Ascending aorta (tissue), 2 donors: ENCODE results near the gene ZBTB20. TPM values are rescaled to one million over a fixed set of nuclear protein-coding genes. Genes with fewer than 3 reads are reported as not detected.
A peak's percentile ranks its signal among the peaks of the same experiment; 100 is the strongest.

ENCODE experiments used
- DNase-seq, 2 donors: peaks; one replicate each; pipeline ENCODE4 v3.0.0-alpha.2; 2019; ENCODE audit warnings: low spot score in 2 of 2
- H3K27ac ChIP-seq, 2 donors: fragments of 200-600 bp; sonication (generic); one replicate each; pipeline ENCODE4 v1.5.1; 2016 to 2017; ENCODE audit warnings: mild to moderate bottlenecking in 1 of 2
- H3K27me3 ChIP-seq: fragments of 200-600 bp; sonication (generic); one replicate; pipeline ENCODE4 v1.5.1; 2017
- H3K36me3 ChIP-seq, 2 donors: fragments of 200-600 bp; sonication (generic); one replicate each; pipeline ENCODE4 v1.5.1; 2016
- H3K4me1 ChIP-seq, 2 donors: fragments of 200-600 bp; sonication (generic); one replicate each; pipeline ENCODE4 v1.5.1; 2016 to 2017; ENCODE audit warnings: mild to moderate bottlenecking in 1 of 2
- H3K4me3 ChIP-seq, 2 donors: fragments of 200-600 bp; sonication (generic); one replicate each; pipeline ENCODE4 v1.5.1; 2016 to 2017; ENCODE audit warnings: mild to moderate bottlenecking in 1 of 2
- H3K9me3 ChIP-seq, 2 donors: fragments of 200-600 bp; sonication (generic); one replicate each; pipeline ENCODE4 v1.5.1; 2016
- intact Hi-C: fragments of 100-400 bp; cut with DNase I; formaldehyde crosslinking; loops from one replicate; pipeline ENCODE4 v1.15.1; 2023
- total RNA-seq: library from RNA; depleted of rRNA; stranded (reverse); fragments of >200 nt; gene quantifications from one replicate; pipeline ENCODE4 v1.1.0, GENCODE V29; 2016
- TF ChIP-seq, protein P1 (sequence below), 3 experiments: fragments of 200-600 bp in 2 of 3; fragments of 450-650 bp in 1 of 3; sonication (generic) in 2 of 3; IDR thresholded peaks; one replicate each; pipeline ENCODE4 v1.5.1; 2016 to 2019; ENCODE audit warnings: antibody characterized with exemption in 3 of 3, mild to moderate bottlenecking in 1 of 3, moderate library complexity in 1 of 3

Gene ZBTB20
- total RNA-seq, 1 donor from 2014 or later, result 60.3 TPM

DNA sequence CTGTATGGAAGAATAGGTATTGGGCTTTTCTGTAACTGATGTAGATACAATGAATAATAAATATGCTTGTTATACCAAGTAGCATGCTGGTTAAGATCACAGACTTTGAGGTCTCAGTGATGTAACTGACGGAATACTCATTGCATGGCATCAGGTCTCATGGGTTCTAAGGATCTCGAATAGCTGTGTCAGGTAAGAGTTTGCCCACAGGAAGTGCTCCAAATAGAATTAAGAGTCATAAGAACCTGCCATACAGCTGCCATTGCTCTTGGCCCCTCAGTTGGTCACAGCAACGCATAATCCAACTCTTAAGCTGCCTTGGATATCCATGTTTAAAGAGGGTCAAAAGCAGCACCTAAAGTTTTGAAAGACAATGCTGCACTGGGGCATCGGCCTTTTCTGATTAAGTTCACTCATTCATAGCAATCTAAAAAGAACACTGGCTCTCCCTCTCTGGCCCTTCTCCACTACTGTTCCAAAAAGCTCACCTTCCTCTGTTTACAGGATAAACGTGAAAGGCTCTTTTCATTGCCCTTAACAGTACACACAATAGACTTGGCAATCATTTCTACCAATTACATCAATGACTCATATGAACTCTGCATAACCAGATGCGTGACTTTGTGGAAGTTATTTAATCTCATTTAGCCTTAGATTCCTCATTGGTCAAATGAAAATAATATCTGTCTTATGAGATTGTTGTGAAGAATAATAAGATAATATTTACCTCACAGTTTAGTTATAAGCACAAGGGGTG, 74.6 kb downstream of the ZBTB20 start:
- intact Hi-C loops, result no loop called here
- no peak for DNase-seq
- TF ChIP-seq, protein P1, sequence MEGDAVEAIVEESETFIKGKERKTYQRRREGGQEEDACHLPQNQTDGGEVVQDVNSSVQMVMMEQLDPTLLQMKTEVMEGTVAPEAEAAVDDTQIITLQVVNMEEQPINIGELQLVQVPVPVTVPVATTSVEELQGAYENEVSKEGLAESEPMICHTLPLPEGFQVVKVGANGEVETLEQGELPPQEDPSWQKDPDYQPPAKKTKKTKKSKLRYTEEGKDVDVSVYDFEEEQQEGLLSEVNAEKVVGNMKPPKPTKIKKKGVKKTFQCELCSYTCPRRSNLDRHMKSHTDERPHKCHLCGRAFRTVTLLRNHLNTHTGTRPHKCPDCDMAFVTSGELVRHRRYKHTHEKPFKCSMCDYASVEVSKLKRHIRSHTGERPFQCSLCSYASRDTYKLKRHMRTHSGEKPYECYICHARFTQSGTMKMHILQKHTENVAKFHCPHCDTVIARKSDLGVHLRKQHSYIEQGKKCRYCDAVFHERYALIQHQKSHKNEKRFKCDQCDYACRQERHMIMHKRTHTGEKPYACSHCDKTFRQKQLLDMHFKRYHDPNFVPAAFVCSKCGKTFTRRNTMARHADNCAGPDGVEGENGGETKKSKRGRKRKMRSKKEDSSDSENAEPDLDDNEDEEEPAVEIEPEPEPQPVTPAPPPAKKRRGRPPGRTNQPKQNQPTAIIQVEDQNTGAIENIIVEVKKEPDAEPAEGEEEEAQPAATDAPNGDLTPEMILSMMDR (IDR thresholded peaks at IDR 0.05), result no peak
- no peaks in the 10 kb centered on the region for H3K27me3 ChIP-seq
- no peak overlapping the region for H3K27ac ChIP-seq
- H3K9me3 ChIP-seq, result peaks cover 0 to 5% of the 10 kb centered on the region in 2 donors
- no peak overlapping the region for H3K4me3 ChIP-seq
- no peaks in the 10 kb centered on the region for H3K36me3 ChIP-seq
- peaks cover 3% of the 10 kb centered on the region in 2 donors for H3K4me1 ChIP-seq

DNA sequence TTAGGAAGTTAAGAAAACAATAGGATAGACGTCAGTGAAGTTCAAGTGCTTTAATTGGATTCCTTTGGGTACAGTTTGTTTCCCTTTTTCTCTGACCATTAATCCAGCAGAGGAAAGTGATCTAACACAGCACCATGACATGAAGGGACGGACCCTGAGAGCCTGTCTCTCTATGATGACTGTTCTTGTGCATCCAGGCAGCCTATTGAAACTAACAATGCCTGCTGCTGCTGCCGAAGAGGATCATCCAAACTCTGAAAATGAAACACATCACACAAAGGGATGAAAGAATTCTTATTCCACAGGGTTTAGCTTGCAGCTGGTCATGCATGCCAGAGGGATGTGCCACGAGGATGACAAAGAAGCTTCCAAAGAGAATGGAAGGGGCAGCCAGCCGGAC, 75.5 kb downstream of the ZBTB20 start:
- Histone ChIP-seq H3K36me3 (no peaks in the 10 kb centered on the region), H3K4me3 (peak overlapping the region in 1 of 2 donors; percentile 30), H3K27me3 (no peaks in the 10 kb centered on the region), H3K4me1 (peaks cover 3% of the 10 kb centered on the region in 2 donors), H3K27ac (peak overlapping the region; percentile 29 to 31), H3K9me3 (peaks cover 0 to 5% of the 10 kb centered on the region in 2 donors)
- DNase-seq, result no peak
- TF ChIP-seq, protein P1 (IDR thresholded peaks at IDR 0.05), result no peak
- intact Hi-C loops, result no loop called here

DNA sequence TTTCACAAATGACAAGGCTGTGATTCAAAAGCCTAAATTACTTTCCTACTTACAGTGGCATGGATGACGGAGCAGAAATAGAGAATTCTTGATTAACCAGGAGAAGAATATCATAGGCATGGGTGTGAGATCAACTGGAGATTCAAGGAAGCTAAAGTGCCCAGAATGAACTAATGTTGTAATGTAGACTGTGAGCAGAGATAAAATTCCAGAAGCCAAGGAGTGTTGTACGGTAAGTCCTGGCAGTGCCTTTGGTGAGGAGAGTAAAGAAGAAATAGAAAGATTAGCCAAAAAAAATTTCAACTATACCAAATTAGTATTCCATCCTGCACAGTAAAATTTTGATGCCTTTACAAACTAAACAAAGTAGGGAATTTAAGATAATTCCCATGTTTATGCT, 75.9 kb downstream of the ZBTB20 start:
- peak overlapping the region in 1 of 2 donors; percentile 30 for H3K4me3 ChIP-seq
- intact Hi-C loops, result no loop called here
- H3K9me3 ChIP-seq, result peaks cover 0 to 3% of the 10 kb centered on the region in 2 donors
- peaks cover 3% of the 10 kb centered on the region in 2 donors for H3K4me1 ChIP-seq
- H3K27ac ChIP-seq, result peak overlapping the region in 1 of 2 donors; percentile 29
- no peaks in the 10 kb centered on the region for H3K36me3 ChIP-seq
- H3K27me3 ChIP-seq, result no peaks in the 10 kb centered on the region
- TF ChIP-seq, protein P1 (IDR thresholded peaks at IDR 0.05), result no peak
- no peak for DNase-seq

DNA sequence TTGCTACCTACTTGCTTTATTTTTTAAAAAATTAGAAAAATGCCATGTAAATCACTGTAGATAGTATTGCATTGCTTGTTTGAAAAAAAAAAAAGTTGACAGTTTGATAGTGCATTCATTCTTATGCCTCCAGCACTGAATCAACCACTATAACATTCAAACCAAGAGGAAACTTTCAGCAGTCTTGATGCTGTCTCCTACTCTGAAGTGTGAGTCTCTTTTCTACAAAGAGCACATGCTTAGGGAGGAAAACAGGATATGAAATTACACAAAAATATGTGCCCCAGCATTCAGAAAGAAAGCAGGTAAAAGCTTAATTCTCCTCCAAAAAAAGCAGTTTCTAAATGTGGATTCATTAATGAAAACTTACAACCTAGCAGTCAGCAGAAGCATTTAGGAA, 78.3 kb downstream of the ZBTB20 start:
- Histone ChIP-seq H3K4me3 (no peak overlapping the region), H3K36me3 (no peaks in the 10 kb centered on the region), H3K27me3 (no peaks in the 10 kb centered on the region), H3K9me3 (no peaks in the 10 kb centered on the region), H3K27ac (no peak overlapping the region), H3K4me1 (peaks cover 3% of the 10 kb centered on the region in 2 donors)
- DNase-seq, result no peak
- TF ChIP-seq, protein P1 (IDR thresholded peaks at IDR 0.05), result no peak
- intact Hi-C loops, result no loop called here

DNA sequence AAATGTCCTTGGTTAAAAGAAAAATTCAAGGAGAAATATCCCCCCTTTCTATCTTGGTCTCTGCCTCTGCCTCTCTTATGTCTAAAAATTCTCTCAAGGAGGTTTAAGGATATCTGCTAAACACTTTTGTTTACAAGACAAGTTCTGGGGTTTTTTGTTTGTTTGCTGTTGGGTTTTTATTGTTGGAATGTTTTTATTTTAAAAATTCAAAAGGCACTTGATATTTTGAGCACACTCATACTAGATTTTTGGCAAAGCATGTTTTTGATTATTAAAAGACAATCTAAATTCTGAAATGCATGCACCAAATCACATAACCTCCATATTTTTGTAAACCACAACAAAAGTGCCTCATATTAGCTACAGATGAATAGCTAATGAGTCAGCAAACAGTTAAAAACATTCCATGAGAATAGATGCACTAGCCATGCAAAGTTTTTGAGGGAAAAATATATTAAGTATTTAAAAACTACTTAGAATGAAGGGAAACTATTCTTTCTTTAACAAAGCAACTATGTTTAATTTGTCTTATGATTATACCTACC, 84.6 kb downstream of the ZBTB20 start:
- no peaks in the 10 kb centered on the region for H3K27me3 ChIP-seq
- no peaks in the 10 kb centered on the region for H3K9me3 ChIP-seq
- H3K27ac ChIP-seq, result no peak overlapping the region
- DNase-seq, result no peak
- no peaks in the 10 kb centered on the region for H3K4me1 ChIP-seq
- intact Hi-C loops, result no loop called here
- no peaks in the 10 kb centered on the region for H3K36me3 ChIP-seq
- TF ChIP-seq, protein P1 (IDR thresholded peaks at IDR 0.05), result no peak
- no peak overlapping the region for H3K4me3 ChIP-seq
